ENCODE data around the gene CAST.
A peak's percentile ranks its signal among the peaks of the same experiment; 100 is the strongest.

The CAST gene

DNA sequence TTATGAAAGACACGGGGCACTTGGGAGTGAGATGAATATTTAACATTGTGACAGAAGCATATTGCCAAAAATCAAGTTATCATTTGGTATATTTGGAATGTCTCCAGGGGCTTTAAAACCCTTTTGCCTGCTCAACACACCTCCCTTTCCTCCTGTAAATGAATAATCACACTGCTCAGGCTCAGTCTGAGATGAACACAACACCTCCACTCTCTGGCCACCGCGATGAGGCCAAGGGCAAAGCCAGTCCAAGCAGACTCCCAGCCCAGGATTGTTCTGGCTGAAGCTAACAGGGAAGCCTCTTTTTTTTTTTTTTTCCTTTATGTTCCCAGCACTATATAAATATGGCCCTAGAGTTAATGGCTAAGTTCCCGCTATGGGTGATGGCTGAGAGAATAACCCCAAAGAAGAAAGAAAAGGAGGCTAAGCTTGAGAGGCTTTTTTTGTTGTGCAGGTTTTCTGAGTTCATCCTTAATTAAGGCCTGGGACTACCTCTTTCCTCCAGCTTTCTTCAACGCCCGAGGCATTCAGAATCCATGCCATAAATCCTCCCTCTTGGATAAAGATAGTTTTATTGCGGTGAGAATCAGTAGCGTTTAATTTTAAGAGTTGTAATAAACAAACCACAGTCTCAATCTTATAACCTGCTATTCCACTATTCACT, 156.1 kb downstream of the CAST start:
- peak; percentile 44 for DNase-seq (ENCODE audit: low spot score)

- no peak for DNase-seq (ENCODE audit: low spot score)
Measured at GRCh38 chr5:96819806-96820205, 157.6 kb downstream of the CAST start.

- DNase-seq (ENCODE audit: low spot score), result no peak
Measured at GRCh38 chr5:96821260-96821916, 159.2 kb downstream of the CAST start.

DNA sequence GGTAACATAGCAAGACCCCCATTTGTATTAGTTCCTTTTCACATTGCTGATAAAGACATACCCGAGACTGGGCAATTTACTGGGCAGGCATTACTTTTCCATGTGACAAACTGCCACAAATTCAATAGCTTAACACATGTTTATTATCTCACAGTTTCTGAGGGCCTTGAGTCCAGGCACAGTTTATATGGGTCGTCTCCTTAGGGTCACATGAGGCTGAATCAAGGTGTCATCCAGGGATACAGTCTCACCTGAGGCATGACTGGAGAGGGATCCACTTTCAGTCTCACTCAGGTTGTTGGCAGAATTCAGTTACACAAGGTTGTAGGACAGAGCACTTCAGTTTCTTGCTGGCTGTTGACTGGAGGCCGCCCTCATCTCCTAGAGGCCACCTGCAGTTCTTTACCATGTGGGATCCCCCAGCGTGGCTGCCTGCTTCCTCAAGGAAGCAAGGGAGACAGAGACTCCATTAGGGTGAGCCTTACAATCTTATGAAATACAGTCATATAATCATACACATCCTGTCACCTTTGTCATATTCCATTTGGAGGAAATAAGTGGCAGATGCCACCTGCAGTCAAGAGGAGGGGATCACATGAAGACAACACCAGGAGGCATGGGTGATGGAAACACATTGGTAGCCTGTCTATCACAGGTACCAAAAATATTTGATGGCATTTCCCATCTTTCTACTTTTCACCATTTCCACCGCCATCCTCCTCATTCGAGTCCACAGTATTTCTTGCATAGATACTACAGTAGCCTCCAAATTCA, 160.7 kb downstream of the CAST start:
- no peak for DNase-seq (ENCODE audit: low spot score)

- no peak for DNase-seq (ENCODE audit: low spot score)
Measured at GRCh38 chr5:96823900-96824380, 161.8 kb downstream of the CAST start.
